ENCODE data around the gene CLMP. TPM values are rescaled to one million over a fixed set of nuclear protein-coding genes. Genes with fewer than 3 reads are reported as not detected.
"Not testable (repeated sequence)": the region's sequence is repeated elsewhere in the genome, so short reads cannot be mapped to it uniquely, and the experiment has no call there.

CLMP gene
- total RNA-seq, 1 experiment from 2014 or later = 5.4 TPM

- ChIA-PET POLR2A (ENCODE audit: unreplicated experiment) (interaction anchor here (0.6 kb wide), 2 partner anchors 8 to 872 kb away, joined by 3 to 12 read pairs; no protein-coding TSS in a partner anchor), CTCF (interaction anchor here (0.6 kb wide), 1 partner anchor 198 kb away, joined by 5 read pairs; no protein-coding TSS in a partner anchor)
- DNase-seq = no peak
- no TSS peak for BruUV-seq (replicated peaks)
- H3F3A ChIP-seq (ENCODE audit: insufficient read depth, low read depth) = peaks cover 62% of the 10 kb centered on the region
- peaks cover 45% of the 10 kb centered on the region for H3K4me1 ChIP-seq (replicated peaks; ENCODE audit: insufficient read depth)
- H4K20me1 ChIP-seq (ENCODE audit: insufficient read depth) = peaks cover 62% of the 10 kb centered on the region
- no peaks in the 10 kb centered on the region for H3K27me3 ChIP-seq (ENCODE audit: insufficient read depth, low read depth)
- H3K4me2 ChIP-seq = peak overlapping the region; percentile 87
- no peaks in the 10 kb centered on the region for H3K9me2 ChIP-seq (ENCODE audit: insufficient read depth)
- TF ChIP-seq, protein P1, sequence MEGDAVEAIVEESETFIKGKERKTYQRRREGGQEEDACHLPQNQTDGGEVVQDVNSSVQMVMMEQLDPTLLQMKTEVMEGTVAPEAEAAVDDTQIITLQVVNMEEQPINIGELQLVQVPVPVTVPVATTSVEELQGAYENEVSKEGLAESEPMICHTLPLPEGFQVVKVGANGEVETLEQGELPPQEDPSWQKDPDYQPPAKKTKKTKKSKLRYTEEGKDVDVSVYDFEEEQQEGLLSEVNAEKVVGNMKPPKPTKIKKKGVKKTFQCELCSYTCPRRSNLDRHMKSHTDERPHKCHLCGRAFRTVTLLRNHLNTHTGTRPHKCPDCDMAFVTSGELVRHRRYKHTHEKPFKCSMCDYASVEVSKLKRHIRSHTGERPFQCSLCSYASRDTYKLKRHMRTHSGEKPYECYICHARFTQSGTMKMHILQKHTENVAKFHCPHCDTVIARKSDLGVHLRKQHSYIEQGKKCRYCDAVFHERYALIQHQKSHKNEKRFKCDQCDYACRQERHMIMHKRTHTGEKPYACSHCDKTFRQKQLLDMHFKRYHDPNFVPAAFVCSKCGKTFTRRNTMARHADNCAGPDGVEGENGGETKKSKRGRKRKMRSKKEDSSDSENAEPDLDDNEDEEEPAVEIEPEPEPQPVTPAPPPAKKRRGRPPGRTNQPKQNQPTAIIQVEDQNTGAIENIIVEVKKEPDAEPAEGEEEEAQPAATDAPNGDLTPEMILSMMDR (conservative IDR thresholded peaks at IDR 0.05) = no peak
- no peak for TF ChIP-seq EZH2 (IDR thresholded peaks at IDR 0.05; ENCODE audit: low read depth)
- no peak overlapping the region for H2AFZ ChIP-seq
- intact Hi-C loops (cut with micrococcal nuclease; ENCODE audit: unreplicated experiment) = loop anchor here (5.0 kb wide), 3 partner anchors 42 to 433 kb away; no protein-coding TSS in a partner anchor
- H3K27ac ChIP-seq = peak overlapping the region; percentile 96
- no peaks in the 10 kb centered on the region for H3K9me3 ChIP-seq (ENCODE audit: insufficient read depth, low read depth)
- H3K36me3 ChIP-seq (ENCODE audit: low read depth) = peaks cover 59% of the 10 kb centered on the region
- H3K4me3 ChIP-seq = peak overlapping the region; percentile 97
- peaks cover 81% of the 10 kb centered on the region for H3K79me2 ChIP-seq (ENCODE audit: low read depth)
Measured at GRCh38 chr11:123060277-123061000, 134.6 kb downstream of the CLMP start.

DNA sequence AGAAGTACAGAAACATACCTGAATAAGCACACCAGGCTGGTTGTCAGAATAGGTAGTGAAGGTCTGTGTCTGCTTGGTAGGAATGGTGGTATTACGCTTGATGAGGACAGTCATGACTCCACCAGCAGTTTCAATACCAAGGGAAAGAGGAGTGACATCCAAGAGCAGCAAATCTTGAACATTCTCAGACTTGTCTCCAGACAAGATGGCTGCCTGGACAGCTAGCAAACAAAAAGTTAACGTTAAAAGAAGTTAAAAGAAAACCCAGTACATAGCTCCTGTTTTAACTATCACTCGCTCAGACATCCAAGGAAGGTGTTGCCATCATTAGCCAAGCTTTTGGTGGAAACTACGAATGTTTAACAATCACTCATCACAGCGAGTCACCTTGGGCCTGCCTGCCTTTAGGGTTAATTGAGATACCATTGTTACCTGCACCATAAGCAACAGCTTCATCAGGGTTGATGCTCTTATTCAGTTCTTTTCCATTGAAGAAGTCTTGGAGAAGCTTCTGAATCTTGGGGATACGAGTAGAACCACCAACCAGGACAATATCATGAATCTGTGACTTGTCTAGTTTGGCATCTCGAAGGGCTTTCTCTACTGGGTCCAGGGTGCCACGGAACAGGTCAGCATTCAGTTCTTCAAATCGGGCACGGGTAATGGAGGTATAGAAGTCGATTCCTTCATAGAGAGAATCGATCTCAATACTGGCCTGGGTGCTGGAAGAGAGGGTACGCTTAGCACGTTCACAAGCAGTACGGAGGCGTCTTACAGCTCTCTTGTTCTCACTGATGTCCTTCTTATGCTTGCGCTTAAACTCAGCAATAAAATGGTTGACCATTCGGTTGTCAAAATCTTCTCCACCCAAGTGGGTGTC, 135.8 kb downstream of the CLMP start:
- POLR2A ChIA-PET (ENCODE audit: unreplicated experiment); H2AFZ ChIP-seq; H3K9me3 ChIP-seq (ENCODE audit: insufficient read depth, low read depth); DNase-seq; H3K9me2 ChIP-seq (ENCODE audit: insufficient read depth); H3K27me3 ChIP-seq (ENCODE audit: insufficient read depth, low read depth); BruUV-seq (replicated peaks); CTCF ChIA-PET: not testable (repeated sequence)
- Histone ChIP-seq H3K4me3 (peak overlapping the region; percentile 97), H3K79me2 (ENCODE audit: low read depth) (peaks cover 70% of the 10 kb centered on the region), H3K4me2 (peak overlapping the region; percentile 87), H4K20me1 (ENCODE audit: insufficient read depth) (peaks cover 70% of the 10 kb centered on the region), H3F3A (ENCODE audit: insufficient read depth, low read depth) (peaks cover 72% of the 10 kb centered on the region), H3K36me3 (ENCODE audit: low read depth) (peaks cover 59% of the 10 kb centered on the region), H3K4me1 (replicated peaks; ENCODE audit: insufficient read depth) (peaks cover 36% of the 10 kb centered on the region), H3K27ac (peak overlapping the region; percentile 96)
- intact Hi-C loops (cut with micrococcal nuclease; ENCODE audit: unreplicated experiment) = loop anchor here (10.0 kb wide), 1 partner anchor 264 kb away; no protein-coding TSS in a partner anchor

GRCh38 chr11:123057661-123058305, 137.3 kb downstream of the CLMP start:
- no peaks in the 10 kb centered on the region for H3K27me3 ChIP-seq (ENCODE audit: insufficient read depth, low read depth)
- H2AFZ ChIP-seq = no peak overlapping the region
- peaks cover 59% of the 10 kb centered on the region for H3K36me3 ChIP-seq (ENCODE audit: low read depth)
- intact Hi-C loops (cut with micrococcal nuclease; ENCODE audit: unreplicated experiment) = loop anchor here (10.0 kb wide), 1 partner anchor 263 kb away; no protein-coding TSS in a partner anchor
- peaks cover 55% of the 10 kb centered on the region for H3K79me2 ChIP-seq (ENCODE audit: low read depth)
- peak overlapping the region; percentile 87 for H3K4me2 ChIP-seq
- H3K9me3 ChIP-seq (ENCODE audit: insufficient read depth, low read depth) = no peaks in the 10 kb centered on the region
- ChIA-PET CTCF (interaction anchor here (0.7 kb wide), 1 partner anchor 426 kb away, joined by 7 read pairs; no protein-coding TSS in a partner anchor), POLR2A (ENCODE audit: unreplicated experiment) (interaction anchor here (0.6 kb wide), 1 partner anchor 225 kb away, joined by 3 read pairs; no protein-coding TSS in a partner anchor)
- H3K27ac ChIP-seq = peak overlapping the region; percentile 96
- no peak for TF ChIP-seq EZH2 (IDR thresholded peaks at IDR 0.05; ENCODE audit: low read depth)
- TF ChIP-seq, protein P1 (conservative IDR thresholded peaks at IDR 0.05) = no peak
- peaks cover 27% of the 10 kb centered on the region for H3K4me1 ChIP-seq (replicated peaks; ENCODE audit: insufficient read depth)
- DNase-seq = no peak
- H3K9me2 ChIP-seq (ENCODE audit: insufficient read depth) = no peaks in the 10 kb centered on the region
- BruUV-seq (replicated peaks) = no TSS peak
- peaks cover 70% of the 10 kb centered on the region for H4K20me1 ChIP-seq (ENCODE audit: insufficient read depth)
- H3K4me3 ChIP-seq = peak overlapping the region; percentile 97
- peaks cover 84% of the 10 kb centered on the region for H3F3A ChIP-seq (ENCODE audit: insufficient read depth, low read depth)
